Hepatocyte (in vitro differentiated cells): Measurements from ENCODE around the gene CNGA3.

Experiments used
- CTCF ChIP-seq: fragments of 200-600 bp; sonication (generic); IDR thresholded peaks from 2 replicates; pipeline ENCODE4 v1.5.1; 2016; ENCODE audit warnings: antibody characterized with exemption, mild to moderate bottlenecking; ENCODE audit not compliant: poor library complexity
- EZH2 ChIP-seq: fragments of 200-600 bp; sonication (generic); IDR thresholded peaks from 2 replicates; pipeline ENCODE4 v1.6.1; 2016; ENCODE audit warnings: antibody characterized with exemption, mild to moderate bottlenecking, borderline replicate concordance
- EZH2phosphoT487 ChIP-seq: fragments of 200-600 bp; sonication (generic); IDR thresholded peaks from one replicate; pipeline ENCODE4 v1.6.1; 2018; ENCODE audit warnings: antibody characterized with exemption, mild to moderate bottlenecking, low read depth, moderate library complexity; ENCODE audit not compliant: unreplicated experiment, severe bottlenecking

GRCh38 chr2:98355881-98356280 lies 9.6 kb downstream of the CNGA3 start:
- TF ChIP-seq CTCF = no peak
- no peak for TF ChIP-seq EZH2
- no peak for TF ChIP-seq EZH2phosphoT487
